ENCODE results near the gene BCKDHB.
"Not testable (repeated sequence)": the region's sequence is repeated elsewhere in the genome, so short reads cannot be mapped to it uniquely, and the experiment has no call there.

The BCKDHB gene

GRCh38 chr6:80209430-80209829 is 103.0 kb downstream of the BCKDHB start:
- no peak for DNase-seq

GRCh38 chr6:80210618-80211017 is 104.1 kb downstream of the BCKDHB start:
- DNase-seq: no peak

- DNase-seq: no peak
Observed at GRCh38 chr6:80211286-80211685, 104.8 kb downstream of the BCKDHB start.

GRCh38 chr6:80211890-80212289 is 105.4 kb downstream of the BCKDHB start:
- not testable (repeated sequence) for DNase-seq

- DNase-seq: no peak
Observed at GRCh38 chr6:80214436-80215022, 108.1 kb downstream of the BCKDHB start.

GRCh38 chr6:80215063-80215462 is 108.6 kb downstream of the BCKDHB start:
- DNase-seq: no peak

GRCh38 chr6:80217794-80218193 is 111.3 kb downstream of the BCKDHB start:
- DNase-seq: no peak

- DNase-seq: no peak
Observed at GRCh38 chr6:80223743-80224212, 117.3 kb downstream of the BCKDHB start.

GRCh38 chr6:80226151-80226550 is 119.7 kb downstream of the BCKDHB start:
- no peak for DNase-seq

GRCh38 chr6:80226699-80227098 is 120.2 kb downstream of the BCKDHB start:
- no peak for DNase-seq

GRCh38 chr6:80227545-80228105 is 121.2 kb downstream of the BCKDHB start:
- no peak for DNase-seq

GRCh38 chr6:80233262-80233661 is 126.8 kb downstream of the BCKDHB start:
- DNase-seq: no peak

GRCh38 chr6:80233958-80234357 is 127.5 kb downstream of the BCKDHB start:
- DNase-seq: no peak

GRCh38 chr6:80234401-80234800 is 127.9 kb downstream of the BCKDHB start:
- DNase-seq: no peak

- DNase-seq: no peak
Observed at GRCh38 chr6:80234908-80235307, 128.4 kb downstream of the BCKDHB start.

GRCh38 chr6:80235647-80236046 is 129.2 kb downstream of the BCKDHB start:
- DNase-seq: no peak

- not testable (repeated sequence) for DNase-seq
Observed at GRCh38 chr6:80238754-80239153, 132.3 kb downstream of the BCKDHB start.

GRCh38 chr6:80245043-80245442 is 138.6 kb downstream of the BCKDHB start:
- DNase-seq: no peak

GRCh38 chr6:80249897-80250296 is 143.4 kb downstream of the BCKDHB start:
- no peak for DNase-seq

GRCh38 chr6:80250391-80250997 is 144.0 kb downstream of the BCKDHB start:
- no peak for DNase-seq

GRCh38 chr6:80251321-80251720 is 144.8 kb downstream of the BCKDHB start:
- DNase-seq: no peak

- DNase-seq: no peak
Observed at GRCh38 chr6:80254716-80255115, 148.2 kb downstream of the BCKDHB start.

GRCh38 chr6:80256691-80257090 is 150.2 kb downstream of the BCKDHB start:
- DNase-seq: no peak

- DNase-seq: no peak
Observed at GRCh38 chr6:80259118-80259517, 152.6 kb downstream of the BCKDHB start.

- no peak for DNase-seq
Observed at GRCh38 chr6:80263585-80263984, 157.1 kb downstream of the BCKDHB start.

Data from T-helper 9 cell (primary cell).